DMS79 treated with DMSO at 0.1 percent for 48 hours (cell line): ENCODE measurements around the gene DLG5.

Experiments used
- DNase-seq: peaks from one replicate; lab custom pipeline; 2025; lab: John Stamatoyannopoulos, UW

DLG5 gene

DNA sequence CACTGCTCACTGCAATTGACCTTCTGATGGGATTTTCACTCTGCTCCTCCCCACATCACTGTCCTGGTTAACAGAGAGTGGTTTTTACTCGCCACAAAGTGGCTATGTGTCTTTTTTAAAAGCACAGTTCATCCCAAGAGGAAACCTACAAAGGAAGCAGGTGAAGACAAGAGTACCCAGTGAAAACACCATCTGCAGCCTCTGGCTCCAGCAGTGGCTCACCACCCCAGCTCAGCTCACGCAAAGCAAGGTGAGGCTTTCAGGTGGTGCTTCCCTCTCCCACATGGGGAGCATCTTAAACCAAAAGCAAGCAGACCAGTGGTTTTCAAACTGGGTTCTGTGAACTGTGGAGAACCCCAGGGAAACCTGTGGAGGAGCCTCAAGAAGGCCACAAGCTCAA is 14.0 kb downstream of the DLG5 start:
- DNase-seq, result no peak

DNA sequence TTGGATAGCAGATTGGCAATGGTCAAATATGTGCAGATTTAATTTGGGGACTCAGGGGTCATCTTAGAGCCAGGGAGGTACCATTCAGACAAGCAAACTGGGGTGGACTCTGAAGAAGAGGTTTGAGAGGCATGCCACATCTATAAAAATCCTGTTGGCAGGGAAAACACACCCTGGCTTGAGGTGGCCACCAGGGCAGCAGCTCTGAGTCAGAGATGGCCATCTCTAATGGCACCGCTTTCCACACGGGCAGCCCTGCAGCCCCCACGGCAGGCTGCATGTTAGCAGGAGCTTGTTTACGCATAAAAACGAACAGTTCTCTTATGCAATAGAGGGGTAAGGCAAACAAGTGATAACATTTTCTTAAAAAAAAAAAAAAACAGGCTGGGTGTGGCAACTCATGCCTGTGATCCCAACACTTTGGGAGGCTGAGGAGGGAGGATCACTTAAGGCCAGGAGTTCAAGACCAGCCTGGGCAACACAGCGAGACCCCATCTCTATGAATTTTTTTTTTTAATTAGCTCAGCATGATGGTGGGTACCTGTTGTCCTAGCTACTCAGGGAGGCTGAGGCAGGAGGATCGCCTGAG is 14.9 kb downstream of the DLG5 start:
- no peak for DNase-seq

DNA sequence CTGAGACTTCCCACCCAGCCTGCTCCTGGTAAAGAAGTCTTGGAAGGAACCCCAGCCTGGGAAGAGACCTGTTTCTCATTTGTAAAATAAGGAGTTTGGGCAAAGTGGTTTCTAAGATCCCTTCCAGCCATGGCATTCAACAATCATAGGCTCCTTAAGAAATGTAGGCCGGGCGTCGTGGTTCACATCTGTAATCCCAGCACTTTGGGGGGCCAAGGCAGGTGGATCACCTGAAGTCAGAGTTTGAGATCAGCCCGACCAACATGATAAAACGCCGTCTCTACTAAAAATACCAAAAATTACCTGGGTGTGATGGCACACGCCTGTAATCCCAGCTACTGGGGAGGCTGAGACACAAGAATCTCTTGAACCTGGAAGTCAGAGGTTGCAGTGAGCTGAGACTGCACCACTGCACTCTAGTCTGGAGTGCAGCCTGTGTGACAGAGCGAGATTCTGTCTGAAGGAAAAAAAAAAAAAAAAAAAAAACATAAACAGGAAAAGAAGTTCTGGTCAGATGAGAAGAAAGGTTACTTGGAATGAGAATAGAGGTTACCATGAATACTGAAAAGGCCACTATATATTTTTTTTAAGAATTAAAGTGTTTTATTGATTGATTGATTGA is 15.9 kb downstream of the DLG5 start:
- no peak for DNase-seq

DNA sequence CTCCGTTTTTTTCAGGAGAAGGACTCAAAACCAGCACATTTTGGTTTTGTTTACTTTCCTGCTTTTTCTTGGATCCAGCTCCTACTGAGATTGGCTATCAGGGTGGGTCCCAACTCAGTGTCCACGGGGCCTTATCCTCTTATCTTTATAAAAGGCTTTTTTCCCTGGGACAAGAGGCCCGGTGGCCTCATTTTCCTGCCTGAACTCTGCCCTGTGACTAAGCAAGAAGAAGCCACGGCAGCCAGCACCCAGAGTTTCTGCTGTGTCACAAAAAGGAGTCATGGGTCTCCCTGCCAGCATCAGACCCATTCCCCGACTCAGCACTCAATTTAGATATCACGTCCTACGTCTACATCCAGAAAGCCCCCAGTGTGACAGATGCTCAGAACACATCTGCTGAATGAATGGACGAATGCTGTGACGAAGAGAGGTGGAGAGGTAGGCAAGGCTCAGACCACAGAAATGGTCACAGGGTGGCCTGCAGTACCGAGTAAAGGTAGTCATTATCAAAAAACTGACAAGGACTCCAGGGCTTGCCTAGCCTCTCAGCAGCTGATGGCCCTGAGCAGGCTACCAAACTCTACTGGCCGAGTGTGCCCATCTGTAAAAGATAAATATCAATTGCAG is 16.7 kb downstream of the DLG5 start:
- no peak for DNase-seq

DNA sequence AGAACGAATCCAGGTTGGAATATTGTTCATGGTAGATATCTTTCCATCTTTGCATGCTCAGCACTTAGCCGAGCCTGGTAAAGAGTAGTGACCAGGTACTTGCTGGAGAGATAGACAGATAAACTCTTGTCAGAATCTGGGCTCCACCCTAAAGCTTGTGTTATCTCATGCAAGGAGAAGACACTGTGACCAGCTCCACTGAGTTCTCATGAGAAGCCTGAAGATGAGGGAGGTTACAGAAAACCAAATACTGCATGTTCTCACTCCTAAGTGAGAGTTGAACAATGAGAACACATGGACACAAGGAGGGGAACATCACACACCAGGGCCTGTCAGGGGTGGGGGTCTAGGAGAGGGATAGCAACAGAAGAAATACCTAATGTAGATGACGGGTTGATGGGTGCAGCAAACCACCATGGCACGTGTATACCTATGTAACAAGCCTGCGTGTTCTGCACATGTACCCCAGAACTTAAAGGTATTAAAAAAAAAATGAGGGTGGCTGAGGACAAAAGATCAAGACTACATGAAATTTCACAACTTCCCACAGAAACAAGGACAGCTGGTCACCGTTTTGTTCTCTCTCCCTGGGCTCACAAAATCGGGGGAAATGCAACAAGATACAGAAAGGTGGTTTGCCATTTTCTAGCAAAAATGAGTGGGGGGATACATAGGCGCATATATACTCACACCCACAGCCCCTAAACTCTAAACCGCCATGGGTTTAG is 17.4 kb downstream of the DLG5 start:
- DNase-seq, result no peak

DNA sequence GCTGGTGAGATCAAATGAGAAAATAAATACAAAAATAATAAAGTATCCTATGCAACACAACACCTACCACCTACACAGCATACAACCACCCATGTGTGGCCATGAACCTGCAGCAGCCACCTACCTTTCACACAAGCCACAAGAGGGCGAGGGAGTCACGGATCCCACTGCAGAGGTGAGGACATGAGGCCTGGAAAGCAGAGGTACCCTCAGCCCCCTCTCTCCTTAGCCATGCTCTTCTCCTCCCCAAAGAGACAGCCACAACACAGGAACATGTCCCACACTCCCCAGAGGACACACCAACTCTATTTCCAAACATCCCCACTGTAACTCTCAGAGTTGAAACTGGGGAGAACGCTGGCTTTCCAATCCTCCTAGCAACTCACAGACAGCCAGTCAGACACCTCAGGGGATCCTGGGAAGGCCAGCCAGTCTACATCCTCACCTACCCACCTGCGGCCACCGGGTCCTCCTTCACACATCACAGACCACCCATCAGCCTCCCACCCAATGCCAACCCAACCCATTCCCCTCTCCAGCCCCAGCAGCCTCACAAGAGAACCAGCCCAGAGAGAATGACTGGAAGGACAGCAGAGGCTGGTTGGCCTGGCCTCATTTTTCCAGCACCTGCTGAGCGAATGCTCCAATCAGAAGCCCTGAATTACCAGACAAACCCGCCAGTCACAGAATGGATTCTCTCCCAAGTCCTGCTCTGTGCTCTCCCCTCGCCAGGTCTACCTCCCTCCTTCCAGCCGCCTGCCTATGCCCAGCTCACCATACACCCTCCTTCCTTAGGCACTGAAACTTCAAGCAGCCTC is 18.4 kb downstream of the DLG5 start:
- no peak for DNase-seq

DNA sequence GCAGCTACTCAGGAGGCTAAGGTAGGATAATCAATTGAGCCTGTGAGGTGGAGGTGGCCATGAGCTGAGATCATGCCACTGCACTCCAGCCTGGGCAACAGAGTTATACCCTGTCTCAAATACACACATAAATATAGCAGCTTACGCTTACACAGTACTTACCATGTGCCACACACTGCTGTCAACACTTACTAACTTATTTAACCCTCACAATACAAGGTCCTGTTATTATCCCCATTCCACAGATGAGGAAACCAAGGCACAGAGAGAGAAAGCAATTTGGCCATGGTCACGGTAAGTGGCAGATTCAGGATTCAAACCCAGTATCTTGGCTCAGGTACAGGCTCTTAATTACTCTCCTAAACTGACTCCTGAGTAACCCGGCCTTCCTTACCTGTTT is 19.1 kb downstream of the DLG5 start:
- no peak for DNase-seq

DNA sequence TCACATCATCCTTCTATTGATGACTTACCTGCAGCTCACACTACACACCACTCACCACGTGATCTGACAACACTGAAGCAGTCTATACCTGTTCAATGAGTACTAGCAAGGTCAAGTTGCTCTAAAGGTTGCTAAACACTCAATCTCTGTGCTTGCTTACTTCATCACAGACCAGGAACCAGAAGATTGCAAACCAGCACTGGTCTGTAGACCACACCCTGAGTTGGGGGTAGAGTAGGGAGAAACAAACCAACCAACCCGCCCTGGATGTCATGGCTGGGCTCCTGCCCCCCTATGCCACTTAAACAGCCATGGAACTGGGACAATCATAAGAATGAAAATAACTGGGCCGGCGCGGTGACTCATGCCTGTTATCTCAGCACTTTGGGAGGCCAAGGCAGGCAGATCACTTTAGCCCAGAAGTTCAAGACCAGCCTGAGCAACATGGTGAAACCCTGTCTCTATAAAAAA is 19.6 kb downstream of the DLG5 start:
- DNase-seq, result no peak

DNA sequence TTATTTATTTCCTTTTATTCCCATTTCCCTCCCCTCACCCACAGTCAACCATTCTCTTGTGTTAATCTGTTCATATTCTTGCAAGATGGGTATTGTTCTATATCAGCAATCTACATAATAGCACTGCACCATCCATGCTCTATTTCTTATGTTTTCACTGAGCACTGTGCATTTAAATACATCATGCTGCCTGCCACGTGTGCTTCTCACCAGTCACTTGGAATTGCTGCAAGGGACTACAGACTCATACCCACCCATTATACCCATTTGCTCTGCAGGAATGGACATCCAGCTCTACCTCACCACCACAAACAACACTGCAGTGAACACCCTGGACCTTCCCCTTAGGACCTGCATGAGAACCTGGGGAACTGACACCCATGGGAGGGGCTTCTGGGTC is 20.8 kb downstream of the DLG5 start:
- DNase-seq, result no peak

DNA sequence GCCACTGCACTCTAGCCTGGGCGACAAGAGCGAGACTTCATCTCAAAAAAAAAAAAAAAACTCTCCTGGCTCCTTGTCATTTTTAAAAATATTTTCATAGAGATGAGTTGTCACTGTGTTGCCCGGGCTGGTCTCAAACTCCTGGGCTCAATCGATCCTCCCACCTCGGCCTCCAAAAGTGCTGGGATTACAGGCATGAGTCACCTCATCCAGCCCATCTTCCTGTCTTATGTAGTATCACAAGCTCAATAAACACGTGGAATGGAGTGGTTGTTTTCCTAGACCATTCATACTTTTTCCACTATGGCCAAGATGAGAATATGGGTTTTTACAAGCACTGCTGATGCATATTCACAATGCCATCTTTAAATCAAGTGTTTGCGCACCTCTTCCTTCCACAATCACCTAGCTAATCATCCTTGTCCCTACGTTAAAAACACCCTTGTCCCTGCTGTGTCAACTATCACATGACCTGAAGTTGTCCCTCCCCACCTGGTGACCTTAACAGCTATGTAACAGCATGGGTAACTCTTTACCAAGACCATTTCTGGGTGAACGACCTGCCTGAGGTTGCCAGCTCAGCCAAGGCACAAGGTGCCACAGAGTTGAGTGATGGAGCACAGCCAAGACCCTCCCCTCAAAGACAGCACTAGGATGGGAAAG is 21.3 kb downstream of the DLG5 start:
- DNase-seq, result peak; percentile 60

DNA sequence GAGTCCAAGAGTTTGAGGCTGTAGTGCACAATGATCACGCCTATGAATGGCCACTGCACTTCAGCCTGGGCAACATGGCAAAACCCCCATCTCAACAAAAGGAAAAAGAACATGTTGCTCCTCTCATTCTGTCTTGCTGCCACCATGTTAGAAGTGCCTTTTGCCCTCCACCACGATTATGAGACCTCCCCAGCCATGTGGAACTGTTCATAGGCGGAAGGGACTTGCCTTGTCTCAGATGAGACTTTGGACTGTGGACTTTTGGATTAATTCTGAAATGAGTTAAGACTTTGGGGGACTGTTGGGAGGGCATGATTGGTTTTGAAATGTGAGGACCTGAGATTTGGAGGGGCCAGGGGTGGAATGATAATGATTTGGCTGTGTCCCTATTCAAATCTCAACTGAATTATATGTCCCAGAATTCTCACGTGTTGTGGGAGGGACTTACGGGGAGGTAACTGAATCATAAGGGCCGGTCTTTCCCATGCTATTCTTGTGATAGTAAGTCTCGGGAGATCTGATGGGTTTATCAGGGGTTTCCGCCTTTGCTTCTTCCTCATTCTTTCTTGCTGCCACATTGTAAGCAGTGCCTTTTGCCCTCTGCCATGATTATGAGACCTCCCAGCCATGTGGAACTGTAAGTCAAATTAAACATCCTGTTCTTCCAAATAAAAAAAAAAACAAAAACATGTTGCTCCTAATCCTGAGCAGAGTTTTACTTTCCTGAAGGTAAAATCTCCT is 22.3 kb downstream of the DLG5 start:
- no peak for DNase-seq

DNA sequence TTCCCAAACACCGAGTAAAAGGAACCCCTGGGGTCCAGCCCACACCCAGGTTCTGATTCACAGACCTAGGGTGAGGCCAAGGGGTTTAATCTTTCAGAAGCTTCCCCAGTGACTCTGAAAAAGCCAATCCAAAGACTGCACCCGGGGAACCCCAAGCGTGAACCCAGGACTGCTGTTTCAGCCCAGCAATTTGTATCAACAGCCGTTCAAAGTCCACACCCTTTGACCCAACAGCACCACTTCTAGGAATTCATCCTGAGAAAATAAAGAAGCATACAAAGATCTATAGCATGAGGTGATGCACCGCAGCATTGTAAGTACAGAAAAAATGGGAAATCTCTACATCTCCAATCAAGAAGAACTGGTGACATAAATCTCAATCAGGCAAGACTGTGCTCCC is 24.4 kb downstream of the DLG5 start:
- DNase-seq, result no peak

DNA sequence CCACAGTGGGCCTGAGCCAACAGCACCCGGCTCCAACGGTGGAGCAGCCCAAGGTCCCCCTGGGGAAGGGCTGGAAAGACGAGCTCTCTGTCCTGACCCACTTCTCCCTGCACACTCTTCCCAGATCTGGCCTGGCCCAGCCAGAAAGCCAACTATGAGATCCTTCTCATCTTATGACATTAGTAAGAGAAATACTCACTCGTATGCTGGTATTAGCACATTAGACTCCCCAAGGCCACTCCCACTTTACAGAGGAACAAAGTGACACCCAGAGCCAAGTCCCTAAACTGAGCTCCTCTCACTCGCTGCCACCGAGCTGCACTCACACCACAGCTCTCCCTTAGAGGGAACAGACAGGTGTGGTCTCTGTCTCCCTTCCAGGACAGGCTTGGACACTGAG is 24.8 kb downstream of the DLG5 start:
- DNase-seq, result no peak

DNA sequence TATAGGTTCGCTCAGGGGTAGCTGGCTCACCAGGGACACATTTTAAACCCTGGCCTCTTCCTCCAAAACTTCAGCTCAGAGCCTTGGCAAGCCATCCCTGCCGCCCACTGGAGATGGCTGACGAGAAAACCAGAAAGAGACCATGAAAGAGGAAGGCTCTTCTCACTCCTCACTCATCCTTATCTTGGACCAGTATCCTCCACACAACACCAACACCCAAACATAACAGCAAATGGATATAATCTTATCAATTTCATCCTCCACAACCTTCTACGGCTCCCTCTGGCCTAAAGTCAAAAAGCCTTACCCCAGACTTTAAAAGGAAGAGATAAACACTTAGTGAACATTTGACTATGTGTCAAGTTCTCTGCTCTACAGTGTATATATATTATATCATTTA is 26.9 kb downstream of the DLG5 start:
- no peak for DNase-seq

DNA sequence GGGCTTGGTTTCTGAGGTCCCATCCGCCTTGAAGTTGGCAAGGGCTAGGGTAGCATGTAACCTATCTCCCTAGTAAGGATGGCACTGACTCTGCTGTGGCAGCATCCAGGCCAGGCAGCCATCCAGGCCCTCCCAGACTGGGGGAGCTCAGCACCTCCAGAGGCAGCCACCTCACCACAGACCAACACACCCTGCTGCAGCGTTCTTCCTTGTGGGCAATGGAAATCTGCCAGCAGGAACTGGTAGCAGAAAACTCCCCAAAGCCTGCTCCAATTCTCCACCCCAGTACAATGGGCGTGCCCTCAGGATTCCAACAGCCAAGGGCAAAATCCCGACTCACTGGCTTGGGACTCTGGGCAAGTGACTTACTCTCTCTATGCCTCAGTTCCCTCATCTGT is 27.5 kb downstream of the DLG5 start:
- DNase-seq, result no peak

DNA sequence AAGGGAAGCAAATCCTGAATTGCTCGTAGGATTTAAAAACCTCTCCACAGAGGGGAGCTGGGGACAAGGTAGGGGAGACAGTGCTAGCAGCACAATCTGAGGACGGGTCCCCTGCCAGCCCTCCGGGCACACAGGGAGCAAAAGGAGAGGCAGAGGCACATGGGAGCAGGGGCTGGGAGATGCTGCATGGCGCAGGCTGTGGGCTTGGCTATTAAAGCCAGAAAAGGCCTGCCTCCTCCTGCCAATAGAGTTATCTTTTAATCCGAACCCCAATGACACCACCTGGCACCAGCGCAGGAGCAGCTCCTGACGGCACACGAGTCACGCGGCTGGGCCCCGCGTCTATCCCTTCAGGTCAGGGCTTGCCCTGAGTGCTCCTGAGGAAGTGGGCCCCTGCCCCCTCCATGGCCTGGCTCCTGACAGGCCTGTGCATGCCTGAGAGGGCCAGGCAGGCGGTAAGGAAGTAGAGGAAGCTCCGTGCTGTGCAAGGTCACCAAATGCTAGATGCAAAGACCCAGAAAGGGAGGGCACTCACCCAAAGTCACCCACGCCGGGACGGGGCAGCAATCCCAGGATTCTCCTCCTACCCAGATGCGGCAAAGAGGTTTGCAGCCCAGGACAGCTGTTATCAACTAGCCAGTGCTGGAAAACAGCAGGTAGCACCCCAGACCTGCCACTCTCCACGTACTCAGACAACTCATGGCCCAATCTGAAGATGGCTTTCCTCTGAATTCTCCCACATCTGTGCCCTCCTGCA is 28.1 kb downstream of the DLG5 start:
- peak; percentile 69 for DNase-seq

DNA sequence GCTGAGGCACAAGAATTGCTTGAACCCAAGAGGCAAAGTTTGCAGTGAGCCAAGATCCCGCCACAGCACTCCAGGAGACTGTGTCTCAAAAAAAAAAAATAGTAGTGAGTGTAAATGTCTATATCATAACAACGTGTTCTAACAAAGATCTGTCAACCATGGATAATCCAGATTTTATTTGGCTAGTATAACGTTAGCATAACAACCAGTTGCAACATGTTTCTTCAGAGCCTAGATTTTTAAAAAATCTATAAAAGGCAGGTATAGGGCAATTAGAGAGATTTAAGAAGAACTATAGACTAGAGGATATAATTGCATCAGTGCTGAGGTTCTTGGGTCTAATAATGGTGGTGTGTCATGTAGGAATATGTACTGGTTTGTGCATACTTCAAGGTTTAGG is 30.5 kb downstream of the DLG5 start:
- DNase-seq, result no peak

DNA sequence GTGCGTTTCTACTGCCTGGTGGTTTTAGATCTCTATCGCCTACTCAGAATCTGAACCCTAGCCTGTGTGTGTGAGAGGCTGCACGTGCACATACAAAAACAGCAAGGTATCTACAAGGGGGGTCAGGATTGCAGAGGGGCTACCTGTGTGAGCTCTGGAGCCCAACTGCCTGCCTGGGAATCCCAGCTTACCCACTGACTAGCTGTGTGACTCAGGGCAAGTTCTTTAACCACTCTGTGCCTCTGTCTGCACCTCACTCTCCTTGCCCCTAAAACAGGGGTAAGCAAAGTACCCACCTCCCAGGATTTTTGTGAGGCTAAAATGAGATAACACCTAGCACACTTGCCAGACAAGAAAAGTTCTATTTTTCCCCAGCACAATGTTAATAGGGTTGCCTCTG is 32.5 kb downstream of the DLG5 start:
- DNase-seq, result no peak

DNA sequence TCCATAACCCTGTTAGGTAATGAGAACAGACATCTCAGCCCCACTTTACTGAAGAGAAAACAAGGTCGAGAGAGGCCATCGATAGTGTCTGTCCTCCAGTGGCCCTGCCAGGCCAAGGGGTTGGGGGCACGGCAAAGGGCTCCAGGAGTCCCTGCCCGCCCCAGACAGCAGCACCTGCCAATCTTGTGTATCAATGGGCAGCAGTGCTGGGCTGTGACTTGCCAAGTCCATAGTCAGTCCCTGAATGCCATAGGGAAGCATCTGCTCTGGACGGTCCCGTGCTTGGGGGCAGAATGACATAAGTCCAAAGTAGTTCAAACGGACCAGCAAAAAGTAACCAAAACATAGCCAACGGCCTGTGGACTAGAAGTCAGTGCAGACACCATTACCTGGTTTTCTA is 33.2 kb downstream of the DLG5 start:
- no peak for DNase-seq

DNA sequence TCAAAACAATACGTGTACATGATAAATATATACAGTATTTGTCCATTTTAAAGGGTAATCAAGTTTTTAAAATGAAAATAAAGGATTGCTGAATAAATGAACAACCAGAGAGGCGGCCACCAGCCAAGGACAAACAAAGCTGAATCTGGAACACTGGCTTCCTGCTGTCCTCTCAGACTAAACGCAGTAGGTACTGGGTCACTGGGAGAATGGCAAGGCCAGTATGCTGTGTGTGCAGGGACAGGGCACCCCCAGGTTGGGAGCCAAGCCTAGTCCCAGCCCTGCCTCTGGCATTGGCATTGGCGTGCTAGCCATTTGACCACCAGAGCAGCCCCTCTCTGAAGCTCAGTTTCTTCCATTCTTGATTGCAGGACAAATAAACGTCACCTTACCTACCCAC is 33.8 kb downstream of the DLG5 start:
- no peak for DNase-seq
